RKO (cell line): ENCODE data around the gene LZTFL1.
"Not testable (repeated sequence)": the region's sequence is repeated elsewhere in the genome, so short reads cannot be mapped to it uniquely, and the experiment has no call there.

Source experiments
- DNase-seq: peaks from one replicate; pipeline ENCODE4 v3.0.0-alpha.2; 2016; ENCODE audit warnings: low spot score

LZTFL1 gene

DNA sequence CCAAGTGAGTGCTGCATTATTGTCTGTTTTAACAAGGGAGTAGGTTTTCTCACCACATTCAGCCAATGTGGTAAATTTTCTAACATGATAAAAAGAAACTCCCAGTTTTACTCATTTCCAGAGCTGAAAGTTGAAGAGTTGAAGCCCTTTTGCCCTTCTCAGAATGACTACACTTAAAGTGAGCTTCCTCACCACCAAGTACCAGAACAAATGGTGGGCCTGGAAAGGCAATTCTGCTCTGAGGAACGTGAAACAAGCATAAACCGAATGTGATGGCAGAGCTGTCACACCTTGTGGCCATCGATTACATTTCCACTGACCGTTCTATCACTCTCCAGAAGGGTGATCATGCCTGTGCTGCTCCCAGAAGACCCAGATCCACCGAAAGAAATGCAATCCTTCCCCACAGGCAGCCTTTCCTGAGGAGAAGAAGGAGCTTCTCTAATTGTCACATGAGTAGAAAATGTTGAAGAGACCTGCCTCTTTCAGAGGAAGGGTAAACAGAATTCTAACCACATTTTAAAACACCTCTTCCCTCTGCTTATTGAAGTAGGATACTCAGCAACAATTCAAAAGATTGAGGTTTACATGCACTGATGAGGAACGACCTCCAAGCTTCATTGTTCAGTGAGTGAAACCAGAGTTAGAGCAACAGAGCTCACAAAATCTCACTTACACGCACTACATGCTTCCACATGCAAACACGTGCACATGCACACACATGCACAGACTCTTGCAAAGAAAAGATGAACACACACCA is 23.0 kb upstream of the LZTFL1 start:
- DNase-seq = no peak

DNA sequence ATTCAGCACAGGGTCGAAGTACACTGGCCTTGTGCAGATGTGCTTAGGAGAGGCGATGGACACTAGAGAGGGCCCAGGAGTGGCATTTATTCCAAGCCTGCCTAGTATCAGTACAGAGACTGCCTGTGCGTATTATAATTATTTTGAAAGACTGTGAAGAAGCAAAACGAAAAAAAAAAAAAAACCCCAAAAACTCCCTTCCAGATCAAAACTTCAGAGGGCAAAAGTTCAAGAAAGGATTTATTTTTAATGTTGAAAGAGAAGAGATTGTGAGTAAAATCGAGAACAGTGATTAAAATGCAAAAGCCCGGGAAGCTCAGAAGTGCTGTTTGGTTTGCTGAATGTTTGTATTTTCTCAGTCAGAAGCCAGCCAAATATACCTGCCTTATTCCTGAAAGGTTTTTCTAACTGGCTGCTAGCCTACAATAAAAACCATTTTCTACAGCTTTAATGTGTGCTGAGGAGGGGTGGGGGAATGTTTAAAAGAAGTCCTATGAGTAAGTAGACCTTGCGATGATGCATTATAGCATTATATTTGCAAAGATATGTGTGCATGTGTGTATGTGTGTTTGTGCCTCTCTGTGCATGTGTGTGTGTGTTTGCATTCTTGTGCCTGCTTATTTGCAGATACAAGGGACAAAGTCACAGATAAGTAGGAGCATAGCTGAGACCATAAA is 19.3 kb upstream of the LZTFL1 start:
- no peak for DNase-seq

DNA sequence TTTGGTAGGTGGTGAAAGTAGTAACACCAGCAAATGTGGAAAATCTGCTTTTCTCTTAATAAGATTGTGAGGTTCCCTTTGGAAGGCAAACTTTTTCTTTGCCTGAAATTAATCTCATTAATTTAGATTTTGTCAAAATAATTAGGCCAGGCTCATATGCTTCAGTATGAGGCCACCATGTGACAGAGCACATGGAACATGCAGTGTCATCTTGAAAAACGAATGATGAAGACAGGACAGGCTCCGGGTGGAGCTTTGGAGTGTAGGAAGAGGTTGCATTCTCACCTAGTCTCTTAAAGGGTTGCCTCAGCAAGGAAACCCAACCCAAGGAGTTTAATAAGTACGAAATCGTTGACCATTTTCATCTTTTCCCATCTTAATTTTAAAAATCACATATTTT is 18.6 kb upstream of the LZTFL1 start:
- no peak for DNase-seq

DNA sequence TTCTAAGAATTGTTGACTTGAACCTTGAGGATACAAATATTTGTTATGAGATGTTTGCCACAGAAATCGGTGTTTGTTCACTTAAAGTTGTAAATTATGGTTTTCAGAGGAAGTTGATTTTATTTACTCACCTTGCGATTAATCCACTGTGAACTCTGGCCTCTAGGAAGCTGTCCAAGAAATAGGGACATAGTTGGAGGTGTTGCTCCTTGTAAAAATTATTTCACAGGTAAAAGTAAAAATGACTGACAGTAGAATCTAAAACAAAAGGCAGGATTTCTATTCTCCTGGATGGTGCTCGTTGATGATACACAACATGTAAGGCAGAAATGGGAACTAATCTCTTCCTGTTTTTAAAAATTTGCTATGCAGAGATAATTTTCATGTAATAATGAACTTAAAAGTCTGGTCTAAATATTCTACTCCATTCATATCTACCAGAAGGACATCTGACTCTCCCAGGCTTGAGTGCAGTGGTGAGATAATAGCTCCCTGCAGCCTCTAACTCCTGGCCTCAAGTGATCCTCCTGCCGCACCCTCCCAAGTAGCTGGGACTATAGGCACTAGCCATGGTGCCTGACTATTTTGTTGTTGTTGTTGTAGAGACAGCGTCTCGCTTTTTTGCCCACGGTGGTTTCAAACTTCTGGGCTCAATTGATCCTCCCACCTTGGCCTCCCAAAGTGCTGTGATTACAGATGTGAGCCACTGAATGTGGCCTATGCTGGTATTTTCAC is 17.1 kb upstream of the LZTFL1 start:
- no peak for DNase-seq

DNA sequence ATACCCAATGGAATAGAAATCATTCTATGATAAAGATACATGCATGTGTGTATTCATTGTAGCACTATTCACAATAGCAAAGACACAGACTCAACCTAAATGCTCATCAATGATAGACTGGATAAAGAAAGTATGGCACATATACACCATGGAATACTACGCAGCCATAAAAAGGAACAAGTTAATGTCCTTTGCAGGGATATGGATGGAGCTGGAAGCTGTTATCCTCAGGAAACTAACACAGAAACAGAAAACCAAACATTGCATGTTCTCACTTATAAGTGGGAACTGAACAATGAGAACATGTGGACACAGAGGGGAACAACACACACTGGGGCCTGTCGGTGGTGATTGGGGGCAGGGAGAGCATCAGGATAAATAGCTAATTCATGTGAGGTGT is 15.1 kb upstream of the LZTFL1 start:
- DNase-seq = not testable (repeated sequence)

DNA sequence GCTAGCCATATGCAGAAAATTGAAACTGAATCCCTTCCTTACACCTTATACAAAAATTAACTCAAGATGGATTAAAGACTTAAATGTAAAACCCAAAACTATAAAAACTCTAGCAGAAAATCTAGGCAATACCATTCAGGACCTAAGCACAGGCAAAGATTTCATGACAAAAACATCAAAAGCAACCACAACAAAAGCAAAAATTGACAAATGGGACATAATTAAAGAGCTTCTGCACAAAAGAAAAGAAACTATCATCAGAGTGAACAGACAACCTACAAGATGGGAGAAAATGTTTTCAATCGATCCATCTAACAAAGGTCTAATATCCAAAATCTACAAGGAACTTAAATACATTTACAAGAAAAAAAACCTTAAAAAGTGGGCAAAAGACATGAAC is 14.4 kb upstream of the LZTFL1 start:
- DNase-seq = not testable (repeated sequence)

DNA sequence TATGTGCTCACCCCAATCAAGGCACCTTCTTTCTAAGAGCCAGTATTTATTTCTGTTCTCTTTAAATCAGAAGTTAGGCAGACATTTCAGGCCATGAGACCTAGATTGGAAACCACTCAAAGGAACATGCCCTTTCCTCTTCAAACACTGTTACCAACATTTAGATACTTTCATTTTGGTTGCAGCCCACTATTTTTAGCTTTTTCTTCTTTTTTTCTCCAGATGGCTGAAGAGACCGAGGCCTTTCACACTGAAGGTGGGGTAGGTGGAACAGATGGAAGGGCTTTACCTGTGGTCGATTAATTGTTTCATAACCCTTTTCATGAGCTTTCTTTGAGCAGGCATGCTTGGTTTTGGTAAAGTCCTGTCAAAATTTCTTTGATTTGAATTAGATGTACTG is 10.9 kb upstream of the LZTFL1 start:
- no peak for DNase-seq

DNA sequence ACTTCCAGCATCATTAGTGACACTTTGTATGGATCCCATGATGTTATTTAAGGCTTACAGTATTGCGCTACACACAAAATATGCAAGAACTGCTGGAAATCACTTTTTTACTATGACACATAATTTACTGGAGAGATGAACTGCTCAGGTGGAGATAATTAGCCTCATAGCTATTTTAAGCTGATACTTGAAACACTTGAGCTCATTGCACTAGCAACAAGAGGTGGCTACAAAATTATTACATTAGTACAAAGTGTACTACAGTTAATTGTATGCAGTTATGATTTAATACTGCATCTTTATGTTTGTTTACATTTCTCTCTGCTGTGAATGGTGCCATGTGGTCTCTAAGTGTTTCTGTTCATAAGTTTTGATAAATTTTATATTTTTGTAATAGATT is 6.5 kb upstream of the LZTFL1 start:
- DNase-seq = no peak

DNA sequence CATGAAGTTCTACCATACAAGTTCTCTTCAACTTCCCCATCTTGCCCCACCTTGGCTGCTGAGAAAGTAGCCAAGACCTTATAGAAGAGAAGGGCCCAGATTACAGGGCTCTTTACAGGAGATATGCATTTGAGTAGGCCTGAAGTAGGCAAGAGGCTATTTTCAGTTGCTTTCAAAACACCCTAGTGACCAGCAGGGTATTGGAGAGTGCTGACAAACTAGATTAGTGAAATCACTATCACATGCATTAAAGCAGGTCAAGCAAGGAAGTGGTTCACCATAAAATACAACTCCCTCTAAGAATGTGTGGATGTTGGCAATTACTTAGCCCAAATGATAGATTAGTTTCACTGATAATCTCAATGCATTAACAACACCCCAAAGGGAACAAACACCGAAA is 2.7 kb upstream of the LZTFL1 start:
- DNase-seq = no peak

DNA sequence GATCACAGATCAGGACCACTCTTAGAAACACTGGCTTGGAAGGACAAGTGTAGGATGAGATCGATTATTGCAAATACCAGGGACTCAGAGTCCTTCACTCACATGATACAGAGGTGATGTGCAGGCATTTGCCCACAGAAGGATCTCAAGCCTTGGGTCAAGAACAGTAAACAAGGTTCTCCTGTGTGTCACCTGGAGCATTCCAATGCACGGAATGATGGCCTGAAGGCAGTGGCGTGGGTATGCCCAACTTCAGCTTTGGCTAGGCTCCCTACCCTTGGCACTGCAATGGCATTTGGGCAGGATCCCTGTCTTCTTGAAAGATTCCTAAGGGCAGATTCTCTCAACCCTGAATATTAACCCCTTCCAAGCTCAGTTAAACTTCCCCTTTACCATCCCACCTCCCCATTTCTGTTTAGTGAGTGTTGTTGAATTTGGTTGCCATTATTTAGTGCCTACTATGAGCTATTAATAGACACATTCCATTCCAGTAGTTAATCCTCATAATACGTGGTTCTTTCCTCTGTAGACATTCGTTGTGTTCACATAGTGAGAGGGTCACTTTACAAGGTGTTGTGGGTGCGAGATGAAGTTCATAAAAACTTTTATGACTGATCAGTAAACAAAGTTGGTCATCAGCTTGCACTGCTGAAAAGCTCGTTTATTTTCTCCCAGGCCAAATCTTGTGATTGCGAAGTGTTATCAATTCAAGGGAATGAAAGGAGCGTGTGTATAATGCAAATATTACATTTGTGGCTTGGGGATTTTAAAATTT is 1.1 kb upstream of the LZTFL1 start:
- no peak for DNase-seq

DNA sequence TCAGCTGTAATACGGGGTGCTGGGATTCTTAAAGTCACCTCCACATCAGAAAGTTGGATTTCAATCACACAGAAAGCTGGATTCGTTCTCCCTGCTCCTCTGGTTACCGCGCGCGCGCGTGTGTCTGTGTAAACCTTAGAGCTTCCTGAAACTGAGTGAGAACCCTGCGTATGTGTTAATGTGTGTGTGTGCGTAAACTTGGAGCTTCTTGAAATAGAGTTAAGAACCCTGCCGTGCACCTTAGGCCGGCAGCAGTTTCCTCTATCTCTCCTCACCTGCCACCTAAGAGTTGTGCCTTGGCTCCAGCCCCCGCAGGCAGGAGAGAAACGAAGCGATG is 531 bp downstream of the LZTFL1 start:
- peak; percentile 47 for DNase-seq

DNA sequence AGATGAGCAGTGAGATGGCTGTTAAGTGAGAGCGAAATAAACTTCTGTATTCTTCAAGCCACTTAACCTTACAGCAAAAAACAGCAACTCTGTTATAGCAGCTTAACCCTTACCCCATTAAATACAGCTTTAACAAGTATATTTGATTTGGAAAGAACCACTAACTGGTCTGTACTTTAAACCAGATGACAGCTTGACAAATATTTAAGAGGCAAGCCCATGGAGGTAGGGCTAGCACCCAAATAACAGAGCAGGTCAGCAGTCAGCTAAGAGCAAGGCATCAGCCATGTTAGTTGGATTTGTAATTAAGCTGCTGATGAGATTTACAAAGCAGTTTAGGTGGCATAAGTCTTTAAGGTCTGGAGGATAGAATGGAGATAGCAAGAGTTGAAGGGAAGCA is 3.5 kb downstream of the LZTFL1 start:
- DNase-seq = no peak

DNA sequence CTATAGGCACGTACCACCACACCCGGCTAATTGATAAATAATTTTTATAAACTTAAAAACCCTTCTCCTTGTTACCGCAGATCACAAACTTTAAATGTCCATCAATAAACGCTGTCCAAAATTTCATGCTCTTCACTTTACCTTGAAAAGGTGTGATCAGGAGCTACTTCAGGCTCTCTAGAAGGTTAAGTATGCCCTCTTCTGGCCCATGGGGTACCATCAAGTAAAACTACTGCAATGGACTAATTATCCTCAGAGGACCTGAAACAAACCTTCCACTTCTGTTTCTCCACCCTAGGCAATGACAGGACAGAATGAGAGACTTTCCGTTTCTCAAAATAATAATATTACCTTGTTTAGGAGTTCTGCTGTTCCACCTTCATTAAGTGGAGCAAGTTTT is 9.2 kb downstream of the LZTFL1 start:
- DNase-seq = peak; percentile 22

DNA sequence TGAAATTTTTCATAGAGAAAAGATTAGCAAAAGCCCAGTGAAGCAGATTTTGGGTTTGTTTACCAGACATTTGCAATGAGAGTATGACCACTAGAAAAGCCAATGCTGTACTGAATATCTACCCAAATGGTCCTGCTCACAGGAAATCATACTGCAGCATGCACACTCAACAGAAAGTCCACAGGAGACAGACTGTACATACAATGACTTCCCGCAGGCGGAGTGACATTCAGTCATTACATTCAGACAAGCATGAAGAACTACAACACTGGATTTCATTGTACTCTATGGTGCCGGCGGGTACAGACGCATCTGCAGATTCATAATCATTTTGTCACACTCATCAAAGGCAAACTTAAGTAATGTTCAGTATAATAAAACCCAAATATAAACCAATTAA is 11.8 kb downstream of the LZTFL1 start:
- no peak for DNase-seq

DNA sequence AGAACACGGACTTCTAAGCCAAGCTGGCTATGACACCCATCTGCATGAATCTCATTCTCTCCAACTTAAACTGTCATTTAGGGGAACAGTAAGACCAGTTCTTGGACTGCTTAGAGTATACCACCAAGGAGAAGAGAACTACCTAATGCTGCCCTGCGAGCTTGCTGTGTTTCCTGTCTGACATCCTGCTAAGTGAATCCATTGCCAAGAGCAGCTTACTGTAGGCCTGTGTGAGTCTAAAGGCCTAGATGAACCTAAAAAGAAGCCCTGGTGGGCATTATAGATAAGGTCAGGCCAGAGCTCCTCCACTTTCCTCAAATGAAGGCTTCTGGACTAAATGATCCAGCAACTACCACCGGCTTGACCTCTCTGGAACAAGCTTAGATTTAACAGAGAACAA is 15.0 kb downstream of the LZTFL1 start:
- DNase-seq = no peak

DNA sequence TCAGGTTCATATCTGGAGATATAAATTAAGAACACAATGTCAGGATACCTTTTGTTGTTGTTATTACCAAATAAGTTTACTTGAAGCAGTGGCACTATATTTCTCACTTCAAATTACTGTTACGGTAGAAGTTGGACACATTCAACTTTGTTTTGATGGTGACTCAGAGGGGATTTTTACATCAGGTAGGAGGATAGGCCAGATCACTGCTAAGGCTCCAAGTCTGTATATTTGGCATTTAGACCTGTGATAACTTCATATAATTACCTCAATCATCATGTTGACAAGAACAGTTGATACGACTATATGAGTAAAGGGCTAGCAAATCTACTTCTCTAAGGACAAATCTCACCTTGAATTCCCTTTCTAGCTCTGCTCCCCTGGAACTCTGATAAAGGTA is 15.6 kb downstream of the LZTFL1 start:
- DNase-seq = no peak

DNA sequence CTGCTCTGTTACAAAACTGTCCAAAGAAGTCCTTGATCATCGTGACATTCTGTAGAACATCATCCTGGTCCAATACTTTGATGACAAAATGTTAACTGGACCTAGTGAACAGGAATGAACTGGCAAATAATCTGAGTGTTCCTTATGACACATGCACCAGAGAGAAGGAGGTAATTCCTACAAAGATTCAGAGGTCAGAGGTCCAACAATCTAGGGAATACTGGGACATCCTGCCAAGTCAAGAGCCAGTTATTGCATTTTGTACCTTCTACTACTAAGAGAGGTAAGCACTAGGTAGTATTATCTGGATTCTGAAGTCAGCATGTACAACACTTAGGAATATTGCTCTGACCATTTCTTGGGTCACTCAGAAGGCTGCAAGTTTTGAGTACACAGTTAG is 20.8 kb downstream of the LZTFL1 start:
- no peak for DNase-seq

DNA sequence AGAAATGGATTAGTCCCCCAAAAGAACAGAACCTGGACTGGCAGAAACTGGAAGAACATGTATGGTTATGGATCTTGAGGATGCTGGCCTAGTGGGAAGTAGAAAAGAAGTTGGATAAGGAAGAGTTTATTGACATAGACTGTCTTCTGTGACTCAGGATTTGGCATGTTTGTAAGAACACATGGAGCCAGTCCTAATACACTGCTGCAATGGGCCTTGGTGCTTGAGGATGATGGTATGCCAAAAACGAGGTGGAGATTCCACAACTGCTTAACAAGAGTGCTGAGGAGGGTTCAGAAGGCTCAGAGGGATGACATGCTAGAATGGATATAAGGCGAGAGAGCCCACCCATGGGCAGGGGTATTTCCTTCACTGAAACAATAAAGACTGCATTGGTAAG is 22.4 kb downstream of the LZTFL1 start:
- DNase-seq = no peak

DNA sequence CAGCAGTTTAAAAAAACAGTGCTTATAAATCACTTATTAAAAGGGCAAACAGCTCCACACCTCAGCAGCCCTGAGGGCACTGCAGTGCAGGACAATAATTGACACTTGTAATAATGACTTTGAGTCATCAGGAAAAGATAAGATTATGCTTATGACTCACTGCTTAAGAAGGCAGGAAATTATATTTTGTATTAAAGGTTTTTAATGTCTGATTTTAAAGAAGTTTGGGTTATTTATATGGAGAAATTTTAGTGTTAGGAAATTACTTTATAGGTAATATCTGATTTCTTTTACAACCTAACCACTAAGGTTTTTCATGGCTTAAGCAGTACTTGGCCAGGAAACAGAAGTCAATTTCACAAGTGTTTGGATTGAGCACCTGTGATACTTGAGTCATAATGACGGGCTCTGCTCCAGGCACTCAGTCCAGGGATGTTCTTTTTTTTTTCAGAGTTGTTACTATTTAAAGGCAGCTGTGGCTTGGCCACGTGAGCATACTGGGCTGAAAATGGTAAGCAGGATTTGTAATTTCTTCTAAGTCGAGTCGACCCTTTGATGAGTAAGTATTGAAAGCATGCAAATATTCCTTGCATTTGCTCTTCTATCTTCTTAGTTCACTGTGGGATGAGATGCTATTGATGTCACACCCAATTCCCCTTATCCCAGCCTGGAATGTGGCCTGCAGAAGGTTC is 23.9 kb downstream of the LZTFL1 start:
- peak; percentile 94 for DNase-seq

DNA sequence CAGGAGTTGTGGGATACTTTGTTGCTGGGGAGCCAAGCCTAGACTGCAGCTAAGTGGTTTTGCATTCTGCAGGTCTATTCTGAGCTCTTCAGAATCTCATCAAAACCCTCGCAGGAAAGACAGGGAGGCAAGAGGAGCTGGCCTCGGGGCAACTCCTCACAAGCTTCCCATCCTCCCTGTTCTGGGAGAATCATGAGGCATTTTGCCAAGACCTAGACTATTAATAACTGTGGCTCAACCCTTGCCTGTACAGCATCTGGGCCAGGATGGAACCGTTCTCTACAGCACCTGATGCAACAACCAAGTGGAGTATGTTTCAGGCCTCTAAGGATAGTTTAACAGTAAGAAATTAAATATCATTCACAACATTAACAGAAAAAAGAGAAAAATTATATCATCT is 25.4 kb downstream of the LZTFL1 start:
- DNase-seq = no peak

DNA sequence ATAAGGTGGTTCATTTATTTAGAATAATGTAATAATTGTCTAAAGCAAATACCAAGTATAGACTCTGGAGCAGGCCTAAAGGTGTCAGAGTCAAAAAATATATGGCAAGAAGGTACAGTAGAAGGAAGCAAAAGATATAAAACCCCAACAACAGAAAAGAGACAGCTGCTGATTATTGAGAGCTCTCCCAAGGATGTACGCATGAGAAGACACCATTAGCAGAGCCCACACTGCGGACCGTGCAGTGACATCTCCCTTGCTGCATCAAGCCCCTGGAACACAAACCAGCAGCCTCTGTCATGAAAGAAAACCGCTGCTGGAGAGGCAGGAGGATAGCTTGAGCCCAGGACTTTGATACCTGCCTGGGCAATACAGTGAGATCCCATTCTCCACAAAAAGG is 27.6 kb downstream of the LZTFL1 start:
- DNase-seq = no peak
